Stimulated activated naive CD8-positive, alpha-beta T cell treated with anti-CD3 and anti-CD28 coated beads, Interleukin-15, Interleukin-2, amounts not matched to agents 100 ng/mL and 50 ng/mL, for 24 hours (primary cell): ENCODE results near the gene CRB2.
A peak's percentile ranks its signal among the peaks of the same experiment; 100 is the strongest.

ENCODE experiments used
- H3K27ac Mint-ChIP-seq: one replicate; pipeline ENCODE4 v1.8.0; 2021; ENCODE audit warnings: mild to moderate bottlenecking, mixed read lengths
- H3K27me3 Mint-ChIP-seq: one replicate; pipeline ENCODE4 v1.8.0; 2021; ENCODE audit warnings: mixed read lengths
- H3K36me3 Mint-ChIP-seq: one replicate; pipeline ENCODE4 v1.8.0; 2021; ENCODE audit warnings: low read depth, mixed read lengths
- H3K4me1 Mint-ChIP-seq: one replicate; pipeline ENCODE4 v1.8.0; 2021; ENCODE audit warnings: low read depth, mixed read lengths
- H3K4me3 Mint-ChIP-seq: one replicate; pipeline ENCODE4 v1.8.0; 2021; ENCODE audit warnings: mild to moderate bottlenecking, mixed read lengths
- H3K9me3 Mint-ChIP-seq: one replicate; pipeline ENCODE4 v1.8.0; 2021; ENCODE audit warnings: mixed read lengths

CRB2 gene

DNA sequence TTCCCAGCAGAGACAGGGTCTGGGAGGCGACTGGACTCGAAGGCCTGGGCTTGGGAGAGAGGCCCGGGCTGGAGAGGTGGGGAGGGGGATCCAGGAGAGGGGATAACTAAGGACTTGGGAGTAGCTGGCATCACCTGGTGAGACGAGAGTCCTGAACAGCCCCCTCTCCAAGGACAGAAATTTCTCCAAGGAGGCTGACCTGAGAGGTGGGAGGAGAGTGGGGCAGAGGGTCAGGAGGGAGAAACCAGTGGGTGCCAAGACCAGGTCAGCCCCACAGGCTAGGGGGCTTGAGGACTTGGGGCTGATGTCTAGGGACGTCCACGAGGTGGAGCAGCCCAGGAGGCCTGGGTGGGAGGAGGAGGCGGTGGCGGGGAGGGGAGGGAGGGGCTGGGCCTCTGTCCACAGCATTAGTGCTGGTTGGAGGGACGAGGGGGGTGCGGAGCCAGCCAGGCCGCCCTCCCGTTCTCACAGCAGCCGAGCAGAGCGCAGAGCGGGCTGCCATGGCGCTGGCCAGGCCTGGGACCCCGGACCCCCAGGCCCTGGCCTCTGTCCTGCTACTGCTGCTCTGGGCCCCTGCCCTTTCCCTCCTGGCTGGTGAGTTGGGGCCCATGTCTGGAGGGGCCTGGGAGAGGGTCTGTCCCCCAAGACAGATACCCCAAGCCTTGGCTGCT is at the start of gene CRB2:
Gene CRB2 (plus strand): TSS at position 437 of the 671 bp plus-strand sequence. CDS start 64 bp downstream, at position 501.
- H3K27ac Mint-ChIP-seq = no peak within 1 kb of the TSS
- H3K4me1 Mint-ChIP-seq = peaks cover 29% of the 10 kb centered on the region
- H3K36me3 Mint-ChIP-seq = no peaks in the 10 kb centered on the region
- no peak within 1 kb of the TSS for H3K4me3 Mint-ChIP-seq
- no peaks in the 10 kb centered on the region for H3K27me3 Mint-ChIP-seq
- H3K9me3 Mint-ChIP-seq = no peaks in the 10 kb centered on the region

DNA sequence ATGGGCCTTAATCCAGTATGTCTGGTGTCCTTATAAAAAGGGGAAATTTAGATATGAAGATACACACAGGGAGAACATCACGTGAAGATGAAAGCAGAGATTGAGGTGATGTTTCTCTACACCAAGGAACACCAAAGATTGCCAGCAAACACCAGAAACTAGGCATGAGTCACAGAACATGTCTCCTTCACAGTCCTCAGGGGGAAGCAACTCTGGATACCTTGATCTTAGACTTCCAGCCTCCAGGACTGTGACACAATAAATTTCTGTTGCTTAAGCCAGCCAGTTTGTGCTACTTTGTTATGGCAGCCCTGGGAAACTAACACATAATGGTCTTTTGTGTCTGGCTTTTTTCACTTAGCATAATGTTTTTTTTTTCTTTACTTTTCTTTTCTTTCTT is 46.4 kb upstream of the CRB2 start:
- Mint-ChIP-seq H3K9me3 (no peaks in the 10 kb centered on the region), H3K27me3 (no peaks in the 10 kb centered on the region), H3K4me3 (no peak overlapping the region)

DNA sequence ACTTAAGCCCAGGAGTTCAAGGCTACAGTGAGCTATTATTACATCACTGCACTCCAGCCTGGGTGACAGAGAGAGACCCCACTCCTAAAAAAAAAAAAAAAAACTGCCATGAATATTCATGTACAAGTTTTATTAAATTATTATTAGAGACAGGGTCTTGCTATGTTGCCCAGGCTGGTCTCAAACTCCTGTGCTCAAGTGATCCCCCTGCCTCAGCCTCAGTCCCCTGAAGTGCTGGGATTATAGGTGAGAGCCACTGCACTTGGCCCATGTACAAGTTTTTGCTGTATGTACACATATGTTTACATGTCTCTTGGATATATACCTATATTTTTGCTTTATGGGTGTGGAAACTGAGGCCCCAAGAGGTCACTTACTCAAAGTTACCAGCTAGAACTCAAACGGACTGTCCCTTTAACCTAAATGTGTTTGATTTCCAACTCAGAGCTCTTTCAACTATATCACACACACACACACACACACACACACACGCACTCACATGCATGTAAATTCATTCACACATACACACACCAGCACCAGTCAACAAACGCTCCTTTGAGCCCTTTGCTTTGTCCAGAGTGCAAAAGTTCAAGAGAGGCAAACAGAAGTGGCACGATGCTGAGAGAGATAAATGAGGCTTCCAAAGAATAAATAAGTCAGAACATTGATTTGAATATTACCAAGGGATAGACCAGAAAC is 45.3 kb upstream of the CRB2 start:
- no peak overlapping the region for H3K4me3 Mint-ChIP-seq
- H3K27ac Mint-ChIP-seq = no peak overlapping the region
- no peaks in the 10 kb centered on the region for H3K9me3 Mint-ChIP-seq

More for the DNA sequence above, 46.4 kb upstream of the CRB2 start:
- Mint-ChIP-seq H3K27ac (no peak overlapping the region), H3K36me3 (no peaks in the 10 kb centered on the region), H3K4me1 (peaks cover 17% of the 10 kb centered on the region)

GRCh38 chr9:123311250-123311752 is 44.7 kb upstream of the CRB2 start:
- Mint-ChIP-seq H3K27me3 (no peaks in the 10 kb centered on the region), H3K4me3 (no peak overlapping the region), H3K4me1 (peaks cover 7% of the 10 kb centered on the region), H3K9me3 (no peaks in the 10 kb centered on the region), H3K27ac (no peak overlapping the region), H3K36me3 (no peaks in the 10 kb centered on the region)

More for the DNA sequence above, 45.3 kb upstream of the CRB2 start:
- no peaks in the 10 kb centered on the region for H3K27me3 Mint-ChIP-seq
- H3K36me3 Mint-ChIP-seq = no peaks in the 10 kb centered on the region
- H3K4me1 Mint-ChIP-seq = peaks cover 7% of the 10 kb centered on the region

DNA sequence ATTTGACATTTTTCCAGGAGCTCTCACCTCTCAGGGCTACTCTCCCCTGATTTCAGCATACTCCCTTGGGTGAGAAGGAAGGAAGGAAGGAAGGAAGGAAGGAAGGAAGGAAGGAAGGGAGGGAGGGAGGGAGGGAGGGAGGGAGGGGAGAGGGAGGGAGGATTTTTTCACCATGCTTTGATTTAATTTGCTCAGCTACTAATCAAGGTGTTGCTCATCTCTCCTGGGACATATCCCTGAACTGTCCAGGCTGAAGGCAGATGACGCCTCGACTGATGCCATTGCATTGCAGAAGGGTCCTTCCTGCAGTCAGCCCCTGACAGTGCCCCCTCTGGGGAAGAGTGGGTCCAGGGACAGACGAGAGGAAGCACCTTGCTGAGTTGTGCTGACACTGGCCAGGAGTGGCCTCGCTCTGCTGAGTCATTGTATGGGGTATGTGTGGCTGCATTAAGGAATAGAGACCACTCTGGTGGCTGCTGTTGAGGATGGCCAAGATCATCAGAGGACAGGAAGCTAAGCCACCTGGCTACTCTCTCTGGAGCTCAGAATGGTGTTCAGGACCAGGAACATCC is 43.6 kb upstream of the CRB2 start:
- Mint-ChIP-seq H3K36me3 (no peaks in the 10 kb centered on the region), H3K27ac (no peak overlapping the region), H3K9me3 (no peaks in the 10 kb centered on the region), H3K4me1 (peaks cover 7% of the 10 kb centered on the region), H3K27me3 (no peaks in the 10 kb centered on the region), H3K4me3 (no peak overlapping the region)

GRCh38 chr9:123314617-123315016 is 41.4 kb upstream of the CRB2 start:
- Mint-ChIP-seq H3K9me3 (no peaks in the 10 kb centered on the region), H3K4me3 (no peak overlapping the region), H3K4me1 (peaks cover 13% of the 10 kb centered on the region), H3K27me3 (no peaks in the 10 kb centered on the region), H3K36me3 (no peaks in the 10 kb centered on the region), H3K27ac (no peak overlapping the region)

DNA sequence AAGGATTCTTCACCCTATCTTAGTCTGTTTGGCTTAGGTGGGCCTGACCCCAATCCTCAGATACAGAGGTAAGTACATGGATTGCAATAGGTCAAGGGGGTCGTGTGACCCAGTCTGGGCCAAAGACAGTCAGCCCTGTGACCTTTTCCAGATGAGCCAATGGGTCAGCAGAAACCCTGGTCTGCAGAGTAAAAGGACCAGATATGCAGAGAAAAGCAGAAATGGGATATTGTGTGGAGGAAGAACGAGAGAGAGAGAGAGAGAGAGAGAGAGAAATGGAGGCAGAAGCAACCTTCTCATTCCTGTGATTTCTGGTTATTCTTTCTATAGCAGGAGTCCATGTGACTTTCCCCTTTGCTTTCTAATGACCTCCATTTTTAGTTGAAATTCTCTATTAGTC is 40.4 kb upstream of the CRB2 start:
- no peaks in the 10 kb centered on the region for H3K9me3 Mint-ChIP-seq
- peaks cover 13% of the 10 kb centered on the region for H3K4me1 Mint-ChIP-seq
- H3K27ac Mint-ChIP-seq = peak overlapping the region; percentile 54
- no peak overlapping the region for H3K4me3 Mint-ChIP-seq
- H3K36me3 Mint-ChIP-seq = no peaks in the 10 kb centered on the region
- no peaks in the 10 kb centered on the region for H3K27me3 Mint-ChIP-seq

GRCh38 chr9:123316053-123316718 is 39.8 kb upstream of the CRB2 start:
- no peaks in the 10 kb centered on the region for H3K27me3 Mint-ChIP-seq
- peaks cover 16% of the 10 kb centered on the region for H3K4me1 Mint-ChIP-seq
- H3K36me3 Mint-ChIP-seq = no peaks in the 10 kb centered on the region
- no peak overlapping the region for H3K4me3 Mint-ChIP-seq
- H3K9me3 Mint-ChIP-seq = no peaks in the 10 kb centered on the region
- H3K27ac Mint-ChIP-seq = no peak overlapping the region

DNA sequence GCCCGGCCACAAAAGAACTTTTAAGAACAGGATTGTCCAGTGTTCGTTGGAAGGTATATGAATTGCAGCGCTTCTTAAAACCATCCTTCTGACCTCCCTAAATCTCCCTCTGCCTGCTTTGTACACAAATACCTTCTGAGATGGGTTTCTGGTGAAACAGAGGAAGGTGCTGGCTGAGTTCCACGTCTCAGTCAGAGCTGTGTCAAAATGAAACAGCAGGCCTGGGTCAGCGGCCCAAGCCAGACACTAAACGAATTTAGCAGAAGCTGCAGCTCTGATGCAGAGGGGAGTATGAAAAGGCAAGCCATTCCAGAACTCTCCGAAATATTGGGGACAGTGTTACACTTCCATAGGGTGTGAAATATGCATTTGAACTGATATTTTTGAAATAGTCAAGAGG is 37.8 kb upstream of the CRB2 start:
- no peak overlapping the region for H3K4me3 Mint-ChIP-seq
- H3K36me3 Mint-ChIP-seq = no peaks in the 10 kb centered on the region
- H3K27me3 Mint-ChIP-seq = no peaks in the 10 kb centered on the region
- H3K27ac Mint-ChIP-seq = no peak overlapping the region
- peaks cover 29% of the 10 kb centered on the region for H3K4me1 Mint-ChIP-seq
- H3K9me3 Mint-ChIP-seq = no peaks in the 10 kb centered on the region

GRCh38 chr9:123318961-123319421 is 37.0 kb upstream of the CRB2 start:
- Mint-ChIP-seq H3K36me3 (no peaks in the 10 kb centered on the region), H3K4me1 (peaks cover 36% of the 10 kb centered on the region), H3K27ac (no peak overlapping the region), H3K4me3 (no peak overlapping the region), H3K27me3 (no peaks in the 10 kb centered on the region), H3K9me3 (no peaks in the 10 kb centered on the region)

GRCh38 chr9:123319541-123320339 is 36.3 kb upstream of the CRB2 start:
- Mint-ChIP-seq H3K27me3 (no peaks in the 10 kb centered on the region), H3K4me3 (no peak overlapping the region), H3K27ac (peak overlapping the region; percentile 4), H3K36me3 (no peaks in the 10 kb centered on the region), H3K9me3 (no peaks in the 10 kb centered on the region), H3K4me1 (peaks cover 39% of the 10 kb centered on the region)

GRCh38 chr9:123320814-123321213 is 35.2 kb upstream of the CRB2 start:
- H3K27ac Mint-ChIP-seq = peak overlapping the region; percentile 0
- H3K9me3 Mint-ChIP-seq = no peaks in the 10 kb centered on the region
- H3K4me3 Mint-ChIP-seq = no peak overlapping the region
- H3K27me3 Mint-ChIP-seq = no peaks in the 10 kb centered on the region
- peaks cover 49% of the 10 kb centered on the region for H3K4me1 Mint-ChIP-seq
- no peaks in the 10 kb centered on the region for H3K36me3 Mint-ChIP-seq

- Mint-ChIP-seq H3K4me1 (peaks cover 59% of the 10 kb centered on the region), H3K9me3 (no peaks in the 10 kb centered on the region), H3K27ac (peak overlapping the region; percentile 93), H3K27me3 (no peaks in the 10 kb centered on the region), H3K36me3 (no peaks in the 10 kb centered on the region), H3K4me3 (peak overlapping the region; percentile 50)
These were observed 34.3 kb upstream of the CRB2 start for GRCh38 chr9:123321616-123322272.
